ENCODE results near the gene CCT3.

CCT3 gene

DNA sequence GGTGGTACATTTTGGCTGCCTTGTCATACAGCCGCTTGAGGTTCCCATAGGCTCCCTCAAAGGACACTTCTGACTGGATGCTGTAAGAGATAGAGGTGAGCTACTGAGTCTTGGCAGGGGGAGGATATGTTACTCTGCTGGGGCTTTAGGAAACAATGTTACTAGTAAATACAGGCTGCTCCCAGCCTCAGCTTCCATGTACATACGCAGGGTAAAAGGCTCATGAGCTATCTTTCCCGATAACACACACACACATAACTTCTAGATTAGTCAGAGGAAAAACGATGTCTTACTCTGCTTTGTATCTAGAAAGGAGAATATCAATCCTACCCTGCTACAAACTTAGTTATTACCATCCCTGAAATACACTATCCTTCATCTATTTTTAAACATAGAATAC, 69.8 kb downstream of the CCT3 start:
- no peaks in the 10 kb centered on the region for H3K27me3 ChIP-seq (ENCODE audit: insufficient read depth, poor library complexity, severe bottlenecking)
- TF ChIP-seq, protein P1, sequence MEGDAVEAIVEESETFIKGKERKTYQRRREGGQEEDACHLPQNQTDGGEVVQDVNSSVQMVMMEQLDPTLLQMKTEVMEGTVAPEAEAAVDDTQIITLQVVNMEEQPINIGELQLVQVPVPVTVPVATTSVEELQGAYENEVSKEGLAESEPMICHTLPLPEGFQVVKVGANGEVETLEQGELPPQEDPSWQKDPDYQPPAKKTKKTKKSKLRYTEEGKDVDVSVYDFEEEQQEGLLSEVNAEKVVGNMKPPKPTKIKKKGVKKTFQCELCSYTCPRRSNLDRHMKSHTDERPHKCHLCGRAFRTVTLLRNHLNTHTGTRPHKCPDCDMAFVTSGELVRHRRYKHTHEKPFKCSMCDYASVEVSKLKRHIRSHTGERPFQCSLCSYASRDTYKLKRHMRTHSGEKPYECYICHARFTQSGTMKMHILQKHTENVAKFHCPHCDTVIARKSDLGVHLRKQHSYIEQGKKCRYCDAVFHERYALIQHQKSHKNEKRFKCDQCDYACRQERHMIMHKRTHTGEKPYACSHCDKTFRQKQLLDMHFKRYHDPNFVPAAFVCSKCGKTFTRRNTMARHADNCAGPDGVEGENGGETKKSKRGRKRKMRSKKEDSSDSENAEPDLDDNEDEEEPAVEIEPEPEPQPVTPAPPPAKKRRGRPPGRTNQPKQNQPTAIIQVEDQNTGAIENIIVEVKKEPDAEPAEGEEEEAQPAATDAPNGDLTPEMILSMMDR (IDR thresholded peaks at IDR 0.05; ENCODE audit: poor library complexity, severe bottlenecking) = no peak
- no peak for DNase-seq (ENCODE audit: low spot score)
- peaks cover 89% of the 10 kb centered on the region for H3K36me3 ChIP-seq (ENCODE audit: low read depth)
- H3K4me3 ChIP-seq (ENCODE audit: severe bottlenecking) = no peak overlapping the region
- H3K27ac ChIP-seq (ENCODE audit: poor library complexity, severe bottlenecking) = no peak overlapping the region
- peaks cover 5% of the 10 kb centered on the region for H3K4me1 ChIP-seq (ENCODE audit: insufficient read depth, poor library complexity, severe bottlenecking)
- no peak for ATAC-seq (ENCODE audit: low read depth)
- no peaks in the 10 kb centered on the region for H3K9me3 ChIP-seq (ENCODE audit: severe bottlenecking)

DNA sequence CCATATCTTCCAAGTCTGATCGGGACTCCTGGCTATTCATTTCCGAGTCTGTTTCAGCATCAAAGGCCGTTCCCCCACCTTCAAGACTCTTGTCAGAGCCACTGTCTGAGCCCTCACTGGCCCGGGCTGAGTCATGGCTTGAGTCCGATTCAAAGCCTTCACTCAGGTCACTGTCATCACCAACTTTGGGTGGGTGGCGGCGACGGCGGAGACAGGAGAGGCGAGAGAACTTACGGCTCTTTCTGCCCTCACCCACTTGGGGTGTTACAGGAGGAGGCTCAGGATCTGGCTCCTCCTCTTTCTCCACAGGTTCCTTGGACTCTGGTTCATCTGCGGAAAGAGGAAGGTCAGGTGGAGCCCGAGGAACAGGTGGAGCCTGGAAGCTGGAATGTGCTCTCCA, 72.0 kb downstream of the CCT3 start:
- H3K36me3 ChIP-seq (ENCODE audit: low read depth) = peaks cover 91% of the 10 kb centered on the region
- H3K4me1 ChIP-seq (ENCODE audit: insufficient read depth, poor library complexity, severe bottlenecking) = peaks cover 19% of the 10 kb centered on the region
- TF ChIP-seq, protein P1 (IDR thresholded peaks at IDR 0.05; ENCODE audit: poor library complexity, severe bottlenecking) = no peak
- H3K27ac ChIP-seq (ENCODE audit: poor library complexity, severe bottlenecking) = no peak overlapping the region
- ATAC-seq (ENCODE audit: low read depth) (no peak), DNase-seq (ENCODE audit: low spot score) (no peak)
- H3K9me3 ChIP-seq (ENCODE audit: severe bottlenecking) = no peaks in the 10 kb centered on the region
- H3K4me3 ChIP-seq (ENCODE audit: severe bottlenecking) = no peak overlapping the region
- no peaks in the 10 kb centered on the region for H3K27me3 ChIP-seq (ENCODE audit: insufficient read depth, poor library complexity, severe bottlenecking)

DNA sequence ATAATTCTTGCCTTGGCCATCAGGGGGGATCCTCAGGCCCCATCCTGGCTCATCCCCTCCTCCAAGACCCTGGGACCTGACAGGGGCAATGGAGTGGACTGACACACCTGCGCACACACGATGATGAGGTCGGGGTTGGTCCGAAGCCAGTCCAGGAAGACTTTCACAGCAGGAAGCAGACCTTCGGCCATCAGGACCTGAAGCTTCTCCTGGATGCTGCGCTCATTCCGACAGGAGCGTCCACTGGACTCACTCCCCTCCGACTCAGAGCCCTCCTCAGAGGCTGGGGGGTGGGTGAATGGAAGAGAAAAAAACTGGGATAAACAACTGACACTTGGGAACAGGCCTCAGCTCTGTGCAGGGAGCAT, 74.8 kb downstream of the CCT3 start:
- H3K27ac ChIP-seq (ENCODE audit: poor library complexity, severe bottlenecking) = peak overlapping the region; percentile 61
- TF ChIP-seq, protein P1 (IDR thresholded peaks at IDR 0.05; ENCODE audit: poor library complexity, severe bottlenecking) = no peak
- H3K4me1 ChIP-seq (ENCODE audit: insufficient read depth, poor library complexity, severe bottlenecking) = peaks cover 25% of the 10 kb centered on the region
- no peaks in the 10 kb centered on the region for H3K27me3 ChIP-seq (ENCODE audit: insufficient read depth, poor library complexity, severe bottlenecking)
- H3K36me3 ChIP-seq (ENCODE audit: low read depth) = peaks cover 95% of the 10 kb centered on the region
- H3K9me3 ChIP-seq (ENCODE audit: severe bottlenecking) = no peaks in the 10 kb centered on the region
- H3K4me3 ChIP-seq (ENCODE audit: severe bottlenecking) = no peak overlapping the region
- no peak for DNase-seq (ENCODE audit: low spot score)
- ATAC-seq (ENCODE audit: low read depth) = no peak

DNA sequence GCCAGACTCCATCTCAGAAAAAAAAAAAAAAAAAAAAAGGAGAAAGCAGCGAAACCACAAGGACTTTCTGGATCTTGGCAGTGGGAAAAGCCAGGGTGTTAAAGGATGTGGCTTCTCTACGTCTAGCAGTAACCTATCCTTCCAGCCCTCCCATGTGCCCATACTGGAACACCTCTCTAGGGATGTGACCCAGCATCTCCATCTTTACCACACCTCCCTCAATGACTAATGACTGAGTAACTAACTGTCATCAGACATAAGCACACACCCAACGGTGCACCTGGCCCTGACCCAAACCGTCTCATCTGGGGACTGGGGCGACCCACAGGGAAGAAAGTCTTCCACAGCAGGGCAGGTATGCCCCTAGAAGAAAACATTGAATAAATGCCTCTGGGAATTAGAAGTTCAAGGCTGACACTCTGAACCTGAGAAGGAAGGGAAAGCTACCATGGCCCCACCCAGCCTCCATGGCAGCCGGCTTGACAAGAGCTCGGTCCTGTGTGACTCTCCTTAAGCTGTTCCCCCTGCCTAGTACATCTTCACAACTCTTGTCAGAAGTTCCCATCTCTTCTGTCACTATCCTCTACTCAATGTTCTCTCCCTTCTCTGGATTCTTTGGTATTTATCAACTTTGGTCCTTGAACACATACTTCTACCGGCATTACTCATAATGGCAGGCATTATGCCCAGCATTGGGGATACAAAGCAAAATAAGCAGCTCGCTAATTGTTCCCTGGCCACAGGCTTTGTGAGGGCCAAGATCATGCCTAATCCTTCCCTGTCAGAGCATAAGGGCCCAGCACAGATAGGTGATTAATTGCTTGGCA, 75.4 kb downstream of the CCT3 start:
- DNase-seq (ENCODE audit: low spot score) (no peak), ATAC-seq (ENCODE audit: low read depth) (peak; percentile 78)
- Histone ChIP-seq H3K27ac (ENCODE audit: poor library complexity, severe bottlenecking) (peak overlapping the region; percentile 61), H3K36me3 (ENCODE audit: low read depth) (peaks cover 95% of the 10 kb centered on the region), H3K27me3 (ENCODE audit: insufficient read depth, poor library complexity, severe bottlenecking) (no peaks in the 10 kb centered on the region), H3K9me3 (ENCODE audit: severe bottlenecking) (no peaks in the 10 kb centered on the region), H3K4me3 (ENCODE audit: severe bottlenecking) (no peak overlapping the region), H3K4me1 (ENCODE audit: insufficient read depth, poor library complexity, severe bottlenecking) (peaks cover 25% of the 10 kb centered on the region)
- TF ChIP-seq, protein P1 (IDR thresholded peaks at IDR 0.05; ENCODE audit: poor library complexity, severe bottlenecking) = no peak

DNA sequence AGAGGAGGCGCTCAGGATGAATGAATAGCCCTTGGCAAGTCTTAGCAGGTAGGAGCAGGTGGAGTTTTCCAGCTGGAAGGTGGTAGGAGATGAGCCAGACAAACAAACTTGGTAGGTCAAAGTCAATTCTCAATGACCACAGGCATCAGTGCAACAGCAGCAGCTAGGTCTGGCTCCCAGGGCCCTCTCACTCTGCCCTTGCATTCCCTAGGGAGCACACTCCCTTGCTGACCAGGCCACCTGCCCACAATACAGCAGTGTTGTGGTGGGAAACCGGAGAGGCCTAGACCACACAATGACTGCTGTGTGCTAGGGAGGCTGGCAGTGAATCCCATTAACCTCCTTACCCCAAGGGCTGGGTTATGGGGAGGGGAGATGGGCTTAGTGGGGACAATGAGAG, 77.2 kb downstream of the CCT3 start:
- no peaks in the 10 kb centered on the region for H3K9me3 ChIP-seq (ENCODE audit: severe bottlenecking)
- no peak overlapping the region for H3K27ac ChIP-seq (ENCODE audit: poor library complexity, severe bottlenecking)
- TF ChIP-seq, protein P1 (IDR thresholded peaks at IDR 0.05; ENCODE audit: poor library complexity, severe bottlenecking) = no peak
- H3K36me3 ChIP-seq (ENCODE audit: low read depth) = peaks cover 93% of the 10 kb centered on the region
- DNase-seq (ENCODE audit: low spot score) = no peak
- no peaks in the 10 kb centered on the region for H3K27me3 ChIP-seq (ENCODE audit: insufficient read depth, poor library complexity, severe bottlenecking)
- ATAC-seq (ENCODE audit: low read depth) = no peak
- no peak overlapping the region for H3K4me3 ChIP-seq (ENCODE audit: severe bottlenecking)
- peaks cover 25% of the 10 kb centered on the region for H3K4me1 ChIP-seq (ENCODE audit: insufficient read depth, poor library complexity, severe bottlenecking)

Measured in RWPE2 (cell line).